ENCODE results near the gene PITPNM2. TPM values are rescaled to one million over a fixed set of nuclear protein-coding genes. Genes with fewer than 3 reads are reported as not detected.

The PITPNM2 gene
- total and polyA plus RNA-seq, 2 of the 8 experiments (the other 6 are each of a cell fraction or from before 2014, with no cell fraction given), result 0.59 to 3.4 TPM

DNA sequence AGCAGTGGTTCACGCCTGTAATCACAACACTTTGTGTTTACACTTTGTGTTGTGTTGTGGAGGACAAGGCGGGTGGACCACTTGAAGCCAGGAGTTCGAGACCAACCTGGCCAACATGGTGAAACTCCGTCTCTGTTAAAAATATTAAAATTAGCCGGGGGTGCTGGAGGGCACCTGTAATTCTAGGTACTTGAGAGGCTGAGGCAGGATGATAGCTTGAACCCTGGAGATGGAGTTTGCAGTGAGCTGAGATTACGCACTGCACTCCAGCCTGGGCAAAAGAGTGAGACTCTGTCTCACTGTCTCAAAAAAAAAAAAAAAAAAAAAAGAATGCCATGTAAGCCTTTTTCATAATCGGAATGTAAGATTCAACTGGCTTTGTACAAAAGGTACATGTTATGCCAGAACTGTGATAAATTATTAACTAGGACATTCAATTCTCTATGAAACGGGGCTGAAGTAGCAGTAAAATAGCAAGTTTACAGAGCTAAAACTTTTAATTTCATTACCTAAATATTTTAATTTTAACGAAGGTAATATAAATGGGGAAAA, 13.9 kb upstream of the PITPNM2 start:
- Histone ChIP-seq H4K20me1 (replicated peaks in 1 of 2; ENCODE audit: control insufficient read depth in 1 of 2, insufficient read depth in 2 of 2, low read length in 2 of 2) (peaks cover 1% of the 10 kb centered on the region in 2 experiments), H4K5ac (ENCODE audit: insufficient read length, low read depth, low read length) (no peak overlapping the region), H2BK15ac (ENCODE audit: low read length) (no peak overlapping the region), H3K9ac (replicated peaks in 1 of 4; ENCODE audit: extremely low read depth in 1 of 4, low read depth in 3 of 4, low read length in 3 of 4) (no peak overlapping the region), H3K9me3 (ENCODE audit: insufficient read depth in 2 of 2, low read depth in 1 of 2, low read length in 1 of 2) (no peaks in the 10 kb centered on the region), H2BK12ac (ENCODE audit: low read depth, low read length) (no peak overlapping the region), H4K8ac (ENCODE audit: extremely low read depth, insufficient read depth, low read length) (no peak overlapping the region; the same call in 1 of the 2 replicates), H3K4me3 (ENCODE audit: extremely low read depth in 1 of 4, insufficient read depth in 2 of 4, low read depth in 3 of 4, low read length in 4 of 4) (no peak overlapping the region), H3K79me1 (ENCODE audit: low read depth, low read length) (no peaks in the 10 kb centered on the region), H2BK20ac (ENCODE audit: low read length) (no peak overlapping the region), H3K23ac (ENCODE audit: insufficient read length) (no peak overlapping the region), H3K23me2 (ENCODE audit: low read depth, low read length) (no peaks in the 10 kb centered on the region; the same call in 1 of the 2 replicates), H4K91ac (replicated peaks; ENCODE audit: insufficient read length, low read length) (no peak overlapping the region), H3K18ac (ENCODE audit: extremely low read depth, low read length) (no peak overlapping the region), H3K4me2 (ENCODE audit: insufficient read depth in 1 of 2, low read depth in 2 of 2, low read length in 2 of 2) (no peak overlapping the region), H3K36me3 (ENCODE audit: control insufficient read depth in 2 of 4, insufficient read depth in 4 of 4, low read length in 3 of 4) (peaks cover 0 to 45% (median 4%) of the 10 kb centered on the region in 4 experiments; a peak in 6 of 8 replicates), H3K27ac (ENCODE audit: low read depth, low read length) (no peak overlapping the region), H3K56ac (replicated peaks; ENCODE audit: insufficient read length, low read depth, low read length) (no peak overlapping the region), H2BK5ac (ENCODE audit: low read depth, low read length) (no peak overlapping the region), H2AFZ (ENCODE audit: low read length) (no peak overlapping the region), H3K79me2 (ENCODE audit: control insufficient read depth in 1 of 2, insufficient read depth in 2 of 2, low read length in 2 of 2) (no peaks in the 10 kb centered on the region), H2AK5ac (ENCODE audit: low read depth, low read length) (no peak overlapping the region), H3K4me1 (replicated peaks in 1 of 4; ENCODE audit: control insufficient read depth in 3 of 4, insufficient read depth in 4 of 4, low read length in 3 of 4) (peaks cover 0 to 3% (median 0%) of the 10 kb centered on the region in 4 experiments; a peak in 1 of 7 replicates), H3K14ac (ENCODE audit: insufficient read length) (no peak overlapping the region), H3K27me3 (replicated peaks in 1 of 4; ENCODE audit: control insufficient read depth in 3 of 4, extremely low read depth in 1 of 4, insufficient read depth in 3 of 4, low read length in 3 of 4) (no peaks in the 10 kb centered on the region), H2BK120ac (replicated peaks; ENCODE audit: low read depth, low read length) (no peak overlapping the region), H3K4ac (replicated peaks; ENCODE audit: insufficient read length, low read depth, low read length) (no peak overlapping the region)
- TF ChIP-seq CREB1 (IDR thresholded peaks at IDR 0.05) (no peak), BCL11A (IDR thresholded peaks at IDR 0.05; ENCODE audit: low read depth in 2 of 2, low read length in 2 of 2) (no peak), TEAD4 (IDR thresholded peaks at IDR 0.05; ENCODE audit: low read depth, low read length) (no peak), JUN (IDR thresholded peaks at IDR 0.05; ENCODE audit: low read depth, low read length) (no peak)
- FAIRE-seq, result no peak
- no peak for DNase-seq (ENCODE audit: low read depth in 1 of 2, low spot score in 2 of 2)
- ChIA-PET POLR2A (ENCODE audit: partially characterized antibody) (interaction anchor here (0.6 to 0.9 kb wide), 3 partner anchors 9 to 144 kb away, joined by 3 to 4 read pairs (median 3); no protein-coding TSS in a partner anchor), CTCF (ENCODE audit: partially characterized antibody) (interaction anchor here (0.6 to 1.8 kb wide), 4 partner anchors 60 to 122 kb away, joined by 3 to 4 read pairs (median 4); no protein-coding TSS in a partner anchor)
- 90% methylated on average over 9 of the region's 9 CpGs; no CpG with 5 or more reads in 1 of the 2 experiments for WGBS, 2 experiments (ENCODE audit: extremely low coverage in 1 of 2, insufficient coverage in 1 of 2, insufficient read length in 1 of 2, insufficient replicate concordance in 2 of 2, low coverage in 1 of 2, low lambda C conversion rate in 2 of 2, missing lambda C conversion rate in 1 of 2)

Measured in H1 (cell line).